ENCODE results near the gene PDGFRB. TPM values are rescaled to one million over a fixed set of nuclear protein-coding genes. Genes with fewer than 3 reads are reported as not detected.

PDGFRB gene
- total RNA-seq, 2 experiments from 2014 or later, result 0.23 to 3.0 TPM

DNA sequence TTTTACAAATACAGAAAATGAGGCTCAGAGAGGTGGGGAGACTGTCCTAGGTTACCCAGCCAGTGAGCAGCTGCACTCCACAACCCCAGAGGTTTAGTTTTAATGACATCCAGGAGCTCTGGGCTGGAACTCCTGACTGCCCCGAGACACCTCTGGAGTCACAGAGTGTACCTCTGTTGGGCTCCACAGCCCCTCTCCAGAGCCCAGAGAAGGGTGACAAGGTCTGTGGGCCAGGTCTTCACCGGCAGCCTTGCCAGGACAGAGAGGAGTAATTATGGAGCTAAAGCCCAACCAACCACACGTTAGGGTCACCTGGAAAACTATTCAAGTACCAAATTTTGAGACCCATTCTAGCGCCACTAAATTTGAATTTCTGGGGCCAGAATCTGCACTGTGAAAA is 22.1 kb upstream of the PDGFRB start:
- H3K4me1 ChIP-seq (ENCODE audit: insufficient read depth, low read length, poor library complexity, severe bottlenecking), result no peaks in the 10 kb centered on the region
- intact Hi-C loops (cut with micrococcal nuclease; ENCODE audit: unreplicated experiment), result no loop called here
- no peaks in the 10 kb centered on the region for H3K9me3 ChIP-seq (ENCODE audit: low read length)
- DNase-seq (ENCODE audit: low spot score), result no peak
- H3K27ac ChIP-seq (ENCODE audit: low read depth, low read length, poor library complexity, severe bottlenecking), result no peak overlapping the region
- no TSS peak for BruUV-seq (replicated peaks)
- no peaks in the 10 kb centered on the region for H3K9me2 ChIP-seq (ENCODE audit: insufficient read depth, low read length)
- no peaks in the 10 kb centered on the region for H3K79me2 ChIP-seq (ENCODE audit: insufficient read depth, low read depth, low read length)
- no peak overlapping the region for H3K4me3 ChIP-seq (ENCODE audit: low read depth, low read length, poor library complexity, severe bottlenecking)
- H3K36me3 ChIP-seq (ENCODE audit: insufficient read depth, low read length), result no peaks in the 10 kb centered on the region
- TF ChIP-seq, protein P1, sequence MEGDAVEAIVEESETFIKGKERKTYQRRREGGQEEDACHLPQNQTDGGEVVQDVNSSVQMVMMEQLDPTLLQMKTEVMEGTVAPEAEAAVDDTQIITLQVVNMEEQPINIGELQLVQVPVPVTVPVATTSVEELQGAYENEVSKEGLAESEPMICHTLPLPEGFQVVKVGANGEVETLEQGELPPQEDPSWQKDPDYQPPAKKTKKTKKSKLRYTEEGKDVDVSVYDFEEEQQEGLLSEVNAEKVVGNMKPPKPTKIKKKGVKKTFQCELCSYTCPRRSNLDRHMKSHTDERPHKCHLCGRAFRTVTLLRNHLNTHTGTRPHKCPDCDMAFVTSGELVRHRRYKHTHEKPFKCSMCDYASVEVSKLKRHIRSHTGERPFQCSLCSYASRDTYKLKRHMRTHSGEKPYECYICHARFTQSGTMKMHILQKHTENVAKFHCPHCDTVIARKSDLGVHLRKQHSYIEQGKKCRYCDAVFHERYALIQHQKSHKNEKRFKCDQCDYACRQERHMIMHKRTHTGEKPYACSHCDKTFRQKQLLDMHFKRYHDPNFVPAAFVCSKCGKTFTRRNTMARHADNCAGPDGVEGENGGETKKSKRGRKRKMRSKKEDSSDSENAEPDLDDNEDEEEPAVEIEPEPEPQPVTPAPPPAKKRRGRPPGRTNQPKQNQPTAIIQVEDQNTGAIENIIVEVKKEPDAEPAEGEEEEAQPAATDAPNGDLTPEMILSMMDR (conservative IDR thresholded peaks at IDR 0.05; ENCODE audit: low read length), result no peak
- no peaks in the 10 kb centered on the region for H4K20me1 ChIP-seq (ENCODE audit: insufficient read depth, low read length)
- no peak overlapping the region for H3K4me2 ChIP-seq (ENCODE audit: low read length)
- no peak overlapping the region for H2AFZ ChIP-seq (ENCODE audit: low read length)
- ChIA-PET CTCF (ENCODE audit: unreplicated experiment) (no interaction called here), POLR2A (no interaction called here)

DNA sequence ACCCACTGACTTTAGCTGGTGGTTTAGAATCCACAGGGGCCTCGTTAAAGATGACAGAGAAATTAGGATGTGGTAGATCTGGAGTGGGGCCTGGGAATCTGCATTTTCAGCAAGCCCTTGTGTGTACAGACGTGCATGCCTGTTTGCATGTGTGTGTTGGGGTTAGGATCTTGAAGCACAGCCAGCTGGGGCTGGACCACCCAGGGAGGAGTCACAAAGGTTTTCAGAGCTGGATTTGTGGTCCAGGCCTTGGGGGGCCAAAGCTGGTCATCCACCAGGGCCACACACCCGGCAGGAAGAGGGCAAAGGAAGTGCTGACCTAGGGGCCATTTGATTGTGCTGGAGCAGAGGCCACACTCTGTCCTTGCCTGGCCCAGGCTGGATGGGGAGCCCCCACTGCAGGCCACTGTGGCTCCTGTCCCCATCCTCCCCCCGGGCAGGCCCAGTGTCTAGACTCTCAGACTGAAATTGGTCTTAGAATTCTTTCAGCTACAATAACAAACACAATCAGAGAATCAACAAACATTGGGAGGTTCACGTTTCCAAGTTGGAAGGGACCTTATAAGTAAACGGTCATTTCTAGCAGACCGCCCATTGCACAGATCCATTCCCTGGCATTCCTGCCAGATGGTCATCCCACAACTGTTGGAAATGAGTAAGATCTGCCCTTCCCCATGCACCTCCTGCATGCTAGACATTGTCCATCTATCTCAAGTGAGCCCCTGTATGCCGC is 21.3 kb upstream of the PDGFRB start:
- no peaks in the 10 kb centered on the region for H3K79me2 ChIP-seq (ENCODE audit: insufficient read depth, low read depth, low read length)
- intact Hi-C loops (cut with micrococcal nuclease; ENCODE audit: unreplicated experiment), result no loop called here
- H4K20me1 ChIP-seq (ENCODE audit: insufficient read depth, low read length), result no peaks in the 10 kb centered on the region
- H3K4me3 ChIP-seq (ENCODE audit: low read depth, low read length, poor library complexity, severe bottlenecking), result no peak overlapping the region
- no peak for DNase-seq (ENCODE audit: low spot score)
- H3K4me2 ChIP-seq (ENCODE audit: low read length), result no peak overlapping the region
- no TSS peak for BruUV-seq (replicated peaks)
- H3K27ac ChIP-seq (ENCODE audit: low read depth, low read length, poor library complexity, severe bottlenecking), result no peak overlapping the region
- no peaks in the 10 kb centered on the region for H3K36me3 ChIP-seq (ENCODE audit: insufficient read depth, low read length)
- ChIA-PET POLR2A (no interaction called here), CTCF (ENCODE audit: unreplicated experiment) (no interaction called here)
- TF ChIP-seq, protein P1 (conservative IDR thresholded peaks at IDR 0.05; ENCODE audit: low read length), result no peak
- no peak overlapping the region for H2AFZ ChIP-seq (ENCODE audit: low read length)
- no peaks in the 10 kb centered on the region for H3K9me3 ChIP-seq (ENCODE audit: low read length)
- no peaks in the 10 kb centered on the region for H3K4me1 ChIP-seq (ENCODE audit: insufficient read depth, low read length, poor library complexity, severe bottlenecking)
- no peaks in the 10 kb centered on the region for H3K9me2 ChIP-seq (ENCODE audit: insufficient read depth, low read length)

DNA sequence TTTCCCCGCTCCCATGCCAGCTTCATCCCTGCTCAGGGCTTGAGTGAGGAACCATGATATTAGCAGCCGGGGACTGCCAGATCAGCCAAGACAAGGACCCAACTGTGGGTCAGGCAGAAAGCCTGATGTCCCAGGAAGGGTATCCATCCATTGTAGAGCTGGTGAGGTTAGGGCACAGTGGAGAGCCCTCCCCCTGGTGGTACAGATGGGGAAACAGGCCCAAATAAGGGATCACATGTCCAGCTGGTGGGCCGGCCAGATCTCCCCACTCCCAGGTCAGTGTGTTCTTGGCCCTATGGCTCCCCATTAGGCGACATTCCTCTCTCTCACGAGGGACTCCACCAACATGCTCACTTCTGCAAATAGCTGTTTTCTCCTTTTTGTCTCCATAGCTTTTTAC is 19.9 kb upstream of the PDGFRB start:
- H3K79me2 ChIP-seq (ENCODE audit: insufficient read depth, low read depth, low read length), result no peaks in the 10 kb centered on the region
- no peak for TF ChIP-seq EZH2phosphoT487 (IDR thresholded peaks at IDR 0.05; ENCODE audit: borderline replicate concordance, low read depth, low read length)
- TF ChIP-seq, protein P1 (conservative IDR thresholded peaks at IDR 0.05; ENCODE audit: low read length), result peak; percentile 69
- peak; percentile 24 for DNase-seq (ENCODE audit: low spot score)
- no peaks in the 10 kb centered on the region for H4K20me1 ChIP-seq (ENCODE audit: insufficient read depth, low read length)
- no peaks in the 10 kb centered on the region for H3K4me1 ChIP-seq (ENCODE audit: insufficient read depth, low read length, poor library complexity, severe bottlenecking)
- no peaks in the 10 kb centered on the region for H3K36me3 ChIP-seq (ENCODE audit: insufficient read depth, low read length)
- no peak overlapping the region for H2AFZ ChIP-seq (ENCODE audit: low read length)
- H3K4me2 ChIP-seq (ENCODE audit: low read length), result no peak overlapping the region
- H3K4me3 ChIP-seq (ENCODE audit: low read depth, low read length, poor library complexity, severe bottlenecking), result no peak overlapping the region
- POLR2A ChIA-PET, result no interaction called here
- CTCF ChIA-PET (ENCODE audit: unreplicated experiment), result interaction anchor here (0.6 kb wide), 1 partner anchor 175 kb away, joined by 3 read pairs; no protein-coding TSS in a partner anchor
- intact Hi-C loops (cut with micrococcal nuclease; ENCODE audit: unreplicated experiment), result no loop called here
- no peak overlapping the region for H3K27ac ChIP-seq (ENCODE audit: low read depth, low read length, poor library complexity, severe bottlenecking)
- BruUV-seq (replicated peaks), result no TSS peak
- no peaks in the 10 kb centered on the region for H3K9me3 ChIP-seq (ENCODE audit: low read length)
- H3K9me2 ChIP-seq (ENCODE audit: insufficient read depth, low read length), result no peaks in the 10 kb centered on the region
